ENCODE results near the gene CAVIN2.

DNA sequence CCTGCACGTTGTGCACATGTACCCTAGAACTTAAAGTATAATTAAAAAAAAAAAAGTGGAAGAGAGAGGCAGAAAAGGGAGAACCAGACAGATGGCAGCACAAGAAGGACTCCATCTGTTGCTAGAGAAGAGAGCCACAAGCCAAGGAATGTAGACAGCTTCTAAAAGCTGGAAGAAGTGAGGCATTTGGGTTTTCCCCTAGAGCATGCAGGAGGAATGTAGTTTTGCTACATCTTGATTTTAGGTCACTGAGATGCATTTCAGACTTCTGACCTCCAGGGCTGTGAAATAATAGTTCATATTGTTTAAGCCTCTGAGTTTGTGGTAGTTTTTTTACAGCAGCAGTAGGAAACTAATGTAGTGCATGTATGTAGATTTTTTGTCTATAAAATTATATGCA, 46.0 kb downstream of the CAVIN2 start:
- TF ChIP-seq POLR2A (IDR thresholded peaks at IDR 0.05) (no peak), POLR2AphosphoS5 (IDR thresholded peaks at IDR 0.05) (no peak)
- TF ChIP-seq, protein P1, sequence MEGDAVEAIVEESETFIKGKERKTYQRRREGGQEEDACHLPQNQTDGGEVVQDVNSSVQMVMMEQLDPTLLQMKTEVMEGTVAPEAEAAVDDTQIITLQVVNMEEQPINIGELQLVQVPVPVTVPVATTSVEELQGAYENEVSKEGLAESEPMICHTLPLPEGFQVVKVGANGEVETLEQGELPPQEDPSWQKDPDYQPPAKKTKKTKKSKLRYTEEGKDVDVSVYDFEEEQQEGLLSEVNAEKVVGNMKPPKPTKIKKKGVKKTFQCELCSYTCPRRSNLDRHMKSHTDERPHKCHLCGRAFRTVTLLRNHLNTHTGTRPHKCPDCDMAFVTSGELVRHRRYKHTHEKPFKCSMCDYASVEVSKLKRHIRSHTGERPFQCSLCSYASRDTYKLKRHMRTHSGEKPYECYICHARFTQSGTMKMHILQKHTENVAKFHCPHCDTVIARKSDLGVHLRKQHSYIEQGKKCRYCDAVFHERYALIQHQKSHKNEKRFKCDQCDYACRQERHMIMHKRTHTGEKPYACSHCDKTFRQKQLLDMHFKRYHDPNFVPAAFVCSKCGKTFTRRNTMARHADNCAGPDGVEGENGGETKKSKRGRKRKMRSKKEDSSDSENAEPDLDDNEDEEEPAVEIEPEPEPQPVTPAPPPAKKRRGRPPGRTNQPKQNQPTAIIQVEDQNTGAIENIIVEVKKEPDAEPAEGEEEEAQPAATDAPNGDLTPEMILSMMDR (IDR thresholded peaks at IDR 0.05), result no peak
